Activated CD4-positive, alpha-beta memory T cell treated with anti-CD3 and anti-CD28 coated beads for 36 hours (primary cell): ENCODE measurements around the gene COL6A2. TPM values are rescaled to one million over a fixed set of nuclear protein-coding genes. Genes with fewer than 3 reads are reported as not detected.
"Not testable (repeated sequence)": the region's sequence is repeated elsewhere in the genome, so short reads cannot be mapped to it uniquely, and the experiment has no call there.

Source experiments
- CTCF ChIA-PET: fragments of 350-600 bp; sonication (Branson Sonifier 250); formaldehyde crosslinking; loops from one replicate; lab custom pipeline; 2021; ENCODE audit warnings: antibody characterized with exemption, inconsistent platforms; lab: Charles Lee
- POLR2A ChIA-PET: fragments of 350-600 bp; sonication (Branson Sonifier 250); formaldehyde crosslinking; loops from one replicate; lab custom pipeline; 2021; ENCODE audit warnings: antibody characterized with exemption; lab: Charles Lee
- DNase-seq: peaks from one replicate; pipeline ENCODE4 v3.0.0-alpha.2; 2020
- H3K27ac Mint-ChIP-seq: one replicate; pipeline ENCODE4 v1.8.0; 2021; ENCODE audit warnings: mixed read lengths
- H3K27me3 Mint-ChIP-seq: one replicate; pipeline ENCODE4 v1.8.0; 2021; ENCODE audit warnings: mixed read lengths
- H3K36me3 Mint-ChIP-seq: one replicate; pipeline ENCODE4 v1.8.0; 2021; ENCODE audit warnings: mixed read lengths
- H3K4me1 Mint-ChIP-seq: one replicate; pipeline ENCODE4 v1.8.0; 2021; ENCODE audit warnings: low read depth, mixed read lengths
- H3K4me3 Mint-ChIP-seq: one replicate; pipeline ENCODE4 v1.8.0; 2021; ENCODE audit warnings: mild to moderate bottlenecking, mixed read lengths
- H3K9me3 Mint-ChIP-seq: one replicate; pipeline ENCODE4 v1.8.0; 2021; ENCODE audit warnings: mixed read lengths
- intact Hi-C: fragments of 100-400 bp; cut with micrococcal nuclease; formaldehyde crosslinking; loops from one replicate; pipeline ENCODE4 v1.15.1; 2023
- total RNA-seq, 2 experiments: library from RNA; stranded (reverse); gene quantifications; one replicate each; pipeline ENCODE4 v1.2.3, GENCODE V29; 2021

The COL6A2 gene
- total RNA-seq, 2 experiments from 2014 or later = 4.3 to 4.8 TPM

DNA sequence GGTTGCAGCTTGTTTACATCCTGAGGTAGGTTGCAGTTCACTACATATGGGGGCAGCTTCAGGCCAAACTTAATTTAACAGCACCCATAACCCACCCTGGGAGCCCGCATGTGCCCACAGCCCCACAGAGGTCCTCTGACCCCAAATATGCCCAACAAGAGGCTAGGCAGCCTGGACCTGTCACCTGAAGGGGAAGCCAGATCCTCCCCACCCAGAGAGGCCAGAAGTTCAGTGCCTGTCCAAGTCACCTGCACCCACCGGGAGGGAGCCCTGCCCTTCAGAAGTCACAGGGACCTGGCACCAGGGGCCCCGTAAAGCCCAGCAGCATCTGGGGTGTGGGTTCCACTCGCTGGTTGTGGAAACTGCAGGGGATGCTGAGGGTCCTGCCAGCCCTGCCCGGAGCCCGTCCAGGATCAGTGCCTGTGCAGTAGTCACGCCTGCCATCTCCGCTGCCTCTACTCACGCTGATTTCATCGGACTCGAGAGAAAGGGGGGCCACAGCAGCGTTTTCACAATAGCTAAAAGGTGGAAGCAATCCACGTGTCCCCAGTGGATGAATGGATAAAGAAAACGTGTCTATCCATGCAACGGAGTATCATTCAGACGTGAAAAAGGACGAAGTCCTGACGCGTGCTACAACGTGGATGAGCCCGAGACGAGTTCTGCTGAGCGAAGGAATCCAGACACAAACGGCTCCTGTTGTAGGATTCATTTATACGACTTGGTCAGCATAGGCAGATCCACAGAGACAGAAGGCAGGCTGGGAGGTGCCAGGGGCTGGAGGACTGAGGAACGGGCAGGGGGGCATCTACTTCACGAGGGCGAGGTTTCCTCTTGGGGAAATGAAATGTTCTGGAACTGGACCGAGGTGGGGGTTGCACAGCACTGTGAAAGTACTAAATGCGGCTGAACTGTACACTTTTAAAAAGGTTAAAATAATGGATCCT lies 33.9 kb upstream of the COL6A2 start:
- Mint-ChIP-seq H3K4me1 (peaks cover 6% of the 10 kb centered on the region), H3K27me3 (peaks cover 42% of the 10 kb centered on the region), H3K27ac (no peak overlapping the region), H3K4me3 (no peak overlapping the region), H3K36me3 (no peaks in the 10 kb centered on the region), H3K9me3 (no peaks in the 10 kb centered on the region)
- ChIA-PET POLR2A (no interaction called here), CTCF (no interaction called here)
- peak; percentile 3 for DNase-seq
- intact Hi-C loops = no loop called here

- no peaks in the 10 kb centered on the region for H3K9me3 Mint-ChIP-seq
Measured at GRCh38 chr21:46064870-46065214, 33.1 kb upstream of the COL6A2 start.

GRCh38 chr21:46065215-46065913 lies 32.5 kb upstream of the COL6A2 start:
- no peaks in the 10 kb centered on the region for H3K36me3 Mint-ChIP-seq
- peaks cover 42% of the 10 kb centered on the region for H3K27me3 Mint-ChIP-seq
- POLR2A ChIA-PET = no interaction called here
- peaks cover 6% of the 10 kb centered on the region for H3K4me1 Mint-ChIP-seq
- DNase-seq = no peak
- intact Hi-C loops = no loop called here
- no peaks in the 10 kb centered on the region for H3K9me3 Mint-ChIP-seq
- no peak overlapping the region for H3K27ac Mint-ChIP-seq
- no peak overlapping the region for H3K4me3 Mint-ChIP-seq
- CTCF ChIA-PET = no interaction called here

More at GRCh38 chr21:46064870-46065214, 33.1 kb upstream of the COL6A2 start:
- no peak overlapping the region for H3K4me3 Mint-ChIP-seq
- H3K4me1 Mint-ChIP-seq = peaks cover 6% of the 10 kb centered on the region
- no peaks in the 10 kb centered on the region for H3K36me3 Mint-ChIP-seq
- POLR2A ChIA-PET = no interaction called here
- CTCF ChIA-PET = no interaction called here
- DNase-seq = no peak
- H3K27me3 Mint-ChIP-seq = peaks cover 42% of the 10 kb centered on the region
- intact Hi-C loops = no loop called here
- H3K27ac Mint-ChIP-seq = no peak overlapping the region

- ChIA-PET POLR2A (no interaction called here), CTCF (no interaction called here)
- intact Hi-C loops = no loop called here
- DNase-seq = no peak
- Mint-ChIP-seq H3K27me3 (peaks cover 39% of the 10 kb centered on the region), H3K36me3 (no peaks in the 10 kb centered on the region), H3K9me3 (no peaks in the 10 kb centered on the region), H3K27ac (no peak overlapping the region), H3K4me3 (no peak overlapping the region), H3K4me1 (peaks cover under 1% of the 10 kb centered on the region)
Measured at GRCh38 chr21:46065914-46066551, 31.9 kb upstream of the COL6A2 start.

DNA sequence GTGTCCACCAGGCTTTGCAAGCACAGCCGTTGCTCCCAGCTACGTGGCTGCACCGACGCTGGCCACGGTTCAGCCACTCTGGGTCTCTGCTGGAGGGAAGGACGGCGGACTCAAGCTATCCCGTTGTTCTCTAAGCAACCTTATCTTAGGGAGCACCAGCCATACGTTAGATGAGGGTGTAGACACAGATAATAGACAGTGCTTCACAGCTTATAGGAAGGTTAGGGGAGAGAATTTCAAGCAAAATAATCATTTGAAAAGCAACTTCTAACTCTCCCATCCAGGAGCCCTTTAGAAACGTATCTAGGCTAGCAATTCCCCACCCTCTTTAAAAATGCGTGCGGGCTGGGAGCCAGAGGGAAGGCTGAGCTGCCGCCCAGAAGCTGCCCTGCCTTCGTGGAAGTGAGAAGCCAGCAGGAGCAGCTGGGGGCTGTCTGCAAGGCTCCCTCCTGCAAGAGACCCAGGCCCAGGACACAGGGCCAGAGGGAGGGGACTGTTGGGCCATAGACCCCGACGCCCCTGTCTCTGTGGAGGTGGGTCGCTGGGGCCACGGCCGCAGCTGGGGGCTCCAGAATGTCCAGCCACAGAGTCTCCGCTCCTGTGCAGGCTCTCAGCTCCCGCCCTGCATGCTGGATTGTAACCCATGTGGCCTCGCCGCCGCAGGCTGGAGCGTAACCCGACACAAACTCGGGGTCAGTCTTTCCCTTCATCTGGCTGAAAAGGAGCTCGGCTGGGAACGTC lies 31.2 kb upstream of the COL6A2 start:
- H3K4me1 Mint-ChIP-seq = no peaks in the 10 kb centered on the region
- ChIA-PET POLR2A (no interaction called here), CTCF (no interaction called here)
- no peak overlapping the region for H3K4me3 Mint-ChIP-seq
- DNase-seq = no peak
- H3K27me3 Mint-ChIP-seq = peaks cover 35% of the 10 kb centered on the region
- no peaks in the 10 kb centered on the region for H3K9me3 Mint-ChIP-seq
- no peaks in the 10 kb centered on the region for H3K36me3 Mint-ChIP-seq
- H3K27ac Mint-ChIP-seq = no peak overlapping the region
- intact Hi-C loops = no loop called here

DNA sequence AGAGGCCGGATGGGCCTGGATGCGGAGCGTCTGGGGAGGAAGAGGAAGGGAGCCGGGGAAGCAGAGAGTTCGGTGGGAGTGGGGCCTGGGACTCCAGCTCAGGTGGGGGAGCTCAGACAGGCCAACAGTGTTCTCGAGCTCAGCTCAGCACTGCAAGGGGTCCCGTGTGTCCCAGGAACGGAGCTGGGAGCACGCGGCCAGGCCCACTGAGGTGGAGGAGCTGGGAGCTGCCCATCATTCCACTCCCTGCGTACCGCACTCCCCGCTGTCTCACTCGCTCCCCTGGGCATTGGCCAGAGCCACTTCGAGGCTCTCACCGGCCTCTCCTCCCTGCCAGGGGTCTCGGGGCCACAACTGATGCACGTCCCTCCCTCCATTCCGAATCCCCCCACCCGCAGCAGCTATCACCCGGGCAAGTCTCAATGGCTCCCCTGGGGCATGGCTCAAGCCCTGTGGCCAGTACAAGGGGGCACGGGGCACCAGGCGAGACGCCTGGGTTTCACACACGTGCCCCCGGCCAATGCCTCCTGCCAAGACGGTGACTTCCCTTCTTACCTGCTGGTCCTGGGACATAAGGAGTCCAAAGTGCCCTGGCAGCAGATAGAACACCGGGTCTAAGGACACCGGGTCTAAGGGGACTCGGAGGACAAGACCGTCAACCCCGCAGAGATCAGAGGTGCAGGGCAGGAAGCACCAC lies 30.3 kb upstream of the COL6A2 start:
- Mint-ChIP-seq H3K4me1 (no peaks in the 10 kb centered on the region), H3K27ac (no peak overlapping the region), H3K27me3 (peaks cover 32% of the 10 kb centered on the region), H3K9me3 (no peaks in the 10 kb centered on the region), H3K4me3 (no peak overlapping the region), H3K36me3 (no peaks in the 10 kb centered on the region)
- intact Hi-C loops = no loop called here
- ChIA-PET CTCF (no interaction called here), POLR2A (no interaction called here)
- DNase-seq = no peak

GRCh38 chr21:46068516-46069079 lies 29.3 kb upstream of the COL6A2 start:
- H3K4me3 Mint-ChIP-seq = no peak overlapping the region
- POLR2A ChIA-PET = no interaction called here
- CTCF ChIA-PET = no interaction called here
- no peaks in the 10 kb centered on the region for H3K36me3 Mint-ChIP-seq
- H3K27ac Mint-ChIP-seq = no peak overlapping the region
- DNase-seq = no peak
- H3K4me1 Mint-ChIP-seq = no peaks in the 10 kb centered on the region
- H3K27me3 Mint-ChIP-seq = peaks cover 23% of the 10 kb centered on the region
- H3K9me3 Mint-ChIP-seq = no peaks in the 10 kb centered on the region
- intact Hi-C loops = no loop called here

- Mint-ChIP-seq H3K9me3 (no peaks in the 10 kb centered on the region), H3K27ac (no peak overlapping the region), H3K27me3 (peaks cover 22% of the 10 kb centered on the region), H3K36me3 (no peaks in the 10 kb centered on the region), H3K4me1 (no peaks in the 10 kb centered on the region), H3K4me3 (no peak overlapping the region)
- no peak for DNase-seq
- ChIA-PET CTCF (no interaction called here), POLR2A (no interaction called here)
- intact Hi-C loops = no loop called here
Measured at GRCh38 chr21:46069166-46069565, 28.7 kb upstream of the COL6A2 start.

- peak; percentile 1 for DNase-seq
- CTCF ChIA-PET = no interaction called here
- H3K4me3 Mint-ChIP-seq = no peak overlapping the region
- H3K27me3 Mint-ChIP-seq = peaks cover 19% of the 10 kb centered on the region
- no peak overlapping the region for H3K27ac Mint-ChIP-seq
- H3K9me3 Mint-ChIP-seq = no peaks in the 10 kb centered on the region
- intact Hi-C loops = no loop called here
- POLR2A ChIA-PET = no interaction called here
- H3K36me3 Mint-ChIP-seq = no peaks in the 10 kb centered on the region
- H3K4me1 Mint-ChIP-seq = no peaks in the 10 kb centered on the region
Measured at GRCh38 chr21:46069719-46070279, 28.1 kb upstream of the COL6A2 start.

DNA sequence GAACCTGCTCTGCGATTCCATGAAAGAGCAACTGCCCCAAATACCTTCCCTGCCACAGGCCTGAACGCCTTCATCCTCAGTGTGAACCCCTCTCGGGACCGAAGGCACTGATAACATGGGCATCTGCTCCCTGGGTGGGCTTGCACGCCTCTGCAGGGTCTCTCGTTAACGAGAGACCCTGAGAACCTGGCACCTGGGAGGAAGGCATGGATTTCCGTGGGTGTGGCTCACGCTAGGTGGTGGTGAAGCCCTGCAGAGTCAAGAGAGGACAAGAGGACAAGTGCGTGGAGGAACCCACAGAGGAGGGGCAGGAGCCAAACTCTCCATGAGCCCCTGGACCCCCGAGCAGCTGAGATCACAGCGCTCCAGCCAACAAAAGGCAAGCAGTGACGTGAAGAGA lies 26.8 kb upstream of the COL6A2 start:
- Mint-ChIP-seq H3K36me3 (no peaks in the 10 kb centered on the region), H3K4me1 (no peaks in the 10 kb centered on the region), H3K27me3 (peaks cover 10% of the 10 kb centered on the region), H3K4me3 (no peak overlapping the region), H3K9me3 (no peaks in the 10 kb centered on the region), H3K27ac (no peak overlapping the region)
- DNase-seq = no peak
- ChIA-PET CTCF (no interaction called here), POLR2A (no interaction called here)
- intact Hi-C loops = no loop called here

DNA sequence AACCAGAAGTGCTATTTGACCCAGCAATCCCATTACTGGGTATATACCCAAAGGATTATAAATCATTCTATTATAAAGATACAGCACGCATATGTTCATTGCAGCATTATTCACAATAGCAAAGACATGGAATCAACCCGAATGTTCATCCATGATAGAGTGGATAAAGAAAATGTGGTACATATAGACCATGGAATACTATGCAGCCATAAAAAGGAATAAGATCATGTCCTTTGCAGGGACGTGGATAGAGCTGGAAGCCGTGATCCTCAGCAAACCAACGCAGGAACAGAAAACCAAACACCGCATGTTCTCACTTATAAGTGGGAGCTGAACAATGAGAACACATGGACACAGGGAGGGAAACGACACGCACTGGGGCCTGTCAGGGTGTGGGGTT lies 21.2 kb upstream of the COL6A2 start:
- POLR2A ChIA-PET, H3K36me3 Mint-ChIP-seq, H3K9me3 Mint-ChIP-seq, H3K4me3 Mint-ChIP-seq, CTCF ChIA-PET, H3K27me3 Mint-ChIP-seq, H3K4me1 Mint-ChIP-seq, intact Hi-C loops, H3K27ac Mint-ChIP-seq: not testable (repeated sequence)
- DNase-seq = peak; percentile 2
